NCI-H526 treated with DMSO at 0.1 percent for 48 hours (cell line): ENCODE measurements around the gene IL12RB1.

Experiments used
- DNase-seq: peaks from one replicate; lab custom pipeline; 2025; lab: John Stamatoyannopoulos, UW

The IL12RB1 gene

DNA sequence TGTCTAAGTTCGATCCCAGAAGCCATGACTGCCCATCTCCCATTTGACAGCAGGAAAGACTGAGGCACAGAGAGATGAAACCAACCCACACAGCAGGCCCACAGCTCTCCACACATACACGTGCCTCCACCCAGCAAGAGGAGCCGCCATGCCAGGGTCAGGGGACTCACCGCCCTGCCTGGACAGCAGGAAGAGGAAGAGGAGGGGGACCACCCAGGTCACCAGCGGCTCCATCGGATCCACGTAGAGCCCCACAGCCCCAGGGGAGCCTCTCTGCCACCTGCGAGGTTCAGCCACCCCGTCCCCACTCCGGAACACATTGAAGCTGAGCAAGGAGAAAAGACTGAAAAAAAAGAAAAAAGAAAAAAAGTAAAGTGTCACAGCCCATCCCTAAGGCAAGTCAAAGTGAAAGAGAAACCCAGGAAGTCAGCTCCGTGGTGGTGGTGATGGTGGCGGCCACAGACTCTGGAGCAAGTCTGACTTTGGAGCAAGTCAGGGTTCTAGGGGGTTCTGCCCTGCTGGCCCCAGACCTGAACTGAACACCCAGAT is at the start of gene IL12RB1:
Gene IL12RB1 (minus strand): TSS at position 345 of the 549 bp plus-strand sequence. CDS start 111 bp downstream, at position 234.
- no peak for DNase-seq

DNA sequence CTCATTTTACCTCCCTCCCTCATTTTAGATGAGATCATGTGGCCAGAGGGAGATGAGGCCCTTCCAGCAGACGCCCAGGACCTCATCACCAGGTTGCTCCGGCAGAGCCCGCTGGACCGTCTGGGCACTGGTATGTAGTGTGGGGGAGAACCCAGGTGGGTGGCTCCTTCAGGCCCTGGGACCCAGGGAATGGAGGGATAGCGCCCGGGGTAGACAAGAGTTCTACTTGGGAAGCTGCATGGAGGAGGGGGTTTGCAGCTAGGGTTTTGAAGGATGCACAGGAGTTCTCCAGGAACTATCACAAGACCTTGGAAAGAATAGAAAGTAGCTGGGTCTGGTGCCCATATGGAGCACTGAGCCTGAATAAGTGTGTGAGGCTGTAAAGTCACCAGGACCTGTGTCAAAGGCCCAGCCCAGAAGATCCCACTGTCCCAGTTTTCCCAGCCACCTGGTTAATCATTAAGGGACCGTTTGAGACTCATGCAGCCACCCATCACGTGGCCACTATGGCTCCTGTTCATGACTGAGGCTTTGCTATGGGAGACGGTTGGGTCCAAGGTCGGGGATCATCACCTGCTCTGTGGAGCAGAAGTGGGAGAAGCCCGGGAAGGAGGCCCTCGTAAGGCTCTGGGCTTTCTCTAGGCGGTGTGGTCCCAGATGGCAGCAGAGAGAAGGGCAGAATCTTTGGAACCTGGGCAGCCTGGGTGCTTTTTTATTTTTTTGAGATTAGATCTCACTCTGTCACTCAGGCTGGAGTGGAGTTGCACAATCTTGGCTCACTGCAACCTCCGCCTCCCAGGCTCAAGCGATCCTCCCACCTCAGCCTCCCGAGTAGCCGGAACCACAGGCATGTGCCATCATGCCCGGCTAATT is 49.2 kb upstream of the IL12RB1 start:
- peak; percentile 32 for DNase-seq

DNA sequence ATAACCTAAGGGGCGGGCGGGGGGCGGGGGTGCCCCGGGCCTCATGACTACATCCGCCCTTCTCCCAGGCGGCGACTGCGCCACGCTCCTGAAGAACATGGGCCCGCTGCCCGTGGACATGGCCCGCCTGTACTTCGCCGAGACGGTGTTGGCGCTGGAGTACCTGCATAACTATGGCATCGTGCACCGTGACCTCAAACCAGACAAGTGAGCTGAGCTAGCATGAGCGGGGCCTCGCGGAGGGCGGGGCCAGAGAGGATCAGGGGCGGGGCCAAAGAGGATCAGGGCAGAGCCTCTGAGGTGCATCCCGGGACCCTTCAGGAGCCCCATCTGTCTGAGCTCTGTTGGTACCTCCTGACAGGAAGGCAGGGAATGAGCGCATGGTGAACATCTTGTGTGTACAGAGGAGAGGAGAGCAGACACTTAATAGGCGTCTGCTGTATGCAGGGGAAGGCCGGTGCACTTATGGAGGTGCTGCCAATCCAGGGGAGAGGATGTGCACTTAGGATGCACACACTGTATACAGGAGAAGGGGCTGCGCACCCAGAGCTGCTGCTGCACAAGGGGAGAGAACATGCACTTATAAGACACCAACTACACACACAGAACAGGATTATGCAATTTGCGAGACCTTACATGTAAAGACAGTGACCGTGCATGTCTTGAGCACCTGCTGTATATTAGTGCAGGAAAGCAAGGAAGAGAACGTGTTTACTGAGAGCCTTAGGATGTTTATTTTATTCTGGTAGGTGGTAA is 45.3 kb upstream of the IL12RB1 start:
- no peak for DNase-seq

DNA sequence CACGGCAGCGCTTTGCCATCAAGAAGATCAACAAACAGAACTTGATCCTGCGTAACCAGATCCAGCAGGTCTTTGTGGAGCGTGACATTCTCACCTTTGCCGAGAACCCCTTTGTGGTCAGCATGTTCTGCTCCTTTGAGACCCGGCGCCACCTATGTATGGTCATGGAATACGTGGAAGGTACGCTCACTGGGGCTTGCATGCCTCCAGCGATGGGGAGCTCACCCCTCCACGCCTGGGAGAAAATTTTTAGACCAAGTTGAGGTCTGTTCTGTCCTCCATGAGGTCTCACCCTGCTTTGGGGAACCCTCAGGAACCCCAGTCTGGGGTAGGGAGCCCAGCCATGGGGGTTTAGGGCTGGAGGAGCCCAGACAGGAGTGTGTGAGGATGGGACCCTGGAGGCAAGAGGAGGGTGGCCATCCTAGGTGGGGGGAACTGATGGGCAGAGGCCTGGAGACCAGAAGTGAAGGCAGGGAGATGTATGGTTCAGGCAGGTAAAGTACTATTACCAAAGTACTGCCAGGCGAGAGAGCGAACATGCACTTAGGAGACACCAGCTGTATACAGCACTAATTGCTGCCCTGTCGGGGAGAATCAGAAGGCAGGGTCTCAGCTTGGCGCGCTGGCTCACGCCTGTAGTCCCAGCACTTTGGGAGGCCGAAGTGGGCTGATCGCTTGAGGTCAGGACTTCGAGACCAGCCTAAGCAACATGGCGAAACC is 43.9 kb upstream of the IL12RB1 start:
- no peak for DNase-seq

DNA sequence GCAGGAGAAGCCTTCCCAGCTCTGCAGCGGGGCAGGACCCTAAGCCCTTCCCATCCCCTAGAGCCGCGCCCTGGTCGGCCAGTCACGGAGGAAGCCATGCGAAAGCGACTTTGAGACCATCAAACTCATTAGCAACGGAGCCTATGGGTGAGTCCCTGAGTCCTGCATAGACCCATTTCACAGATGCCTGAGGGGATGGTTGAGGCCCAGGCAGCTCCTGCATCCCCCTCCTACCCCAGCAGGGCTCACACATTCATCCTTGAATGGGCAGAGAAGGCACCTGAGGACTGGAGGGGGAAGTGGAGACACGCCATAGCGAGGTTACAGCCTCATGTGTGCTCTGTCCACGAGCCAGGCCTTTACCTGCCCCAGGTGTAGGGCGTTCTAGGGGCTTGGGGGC is 42.1 kb upstream of the IL12RB1 start:
- DNase-seq: no peak

DNA sequence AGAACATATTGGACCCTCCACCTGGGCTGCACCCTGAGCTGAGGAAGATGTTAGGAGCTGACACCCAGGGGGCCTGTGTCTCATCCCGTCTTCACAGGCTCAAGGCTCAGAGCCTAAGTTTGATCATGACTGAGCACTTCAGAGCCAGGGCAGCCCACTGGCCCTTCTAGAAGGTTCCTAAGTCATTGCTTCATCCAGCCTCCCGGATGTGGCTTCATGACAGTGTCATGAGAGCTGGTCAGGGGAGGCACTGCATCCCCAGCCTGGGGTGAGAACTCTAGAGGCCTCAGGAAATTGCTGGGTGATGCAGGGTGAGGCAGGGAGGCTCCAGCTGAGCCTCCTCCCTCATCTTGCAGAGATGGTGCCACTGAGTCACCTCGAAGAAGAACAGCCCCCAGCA is 41.3 kb upstream of the IL12RB1 start:
- no peak for DNase-seq

DNA sequence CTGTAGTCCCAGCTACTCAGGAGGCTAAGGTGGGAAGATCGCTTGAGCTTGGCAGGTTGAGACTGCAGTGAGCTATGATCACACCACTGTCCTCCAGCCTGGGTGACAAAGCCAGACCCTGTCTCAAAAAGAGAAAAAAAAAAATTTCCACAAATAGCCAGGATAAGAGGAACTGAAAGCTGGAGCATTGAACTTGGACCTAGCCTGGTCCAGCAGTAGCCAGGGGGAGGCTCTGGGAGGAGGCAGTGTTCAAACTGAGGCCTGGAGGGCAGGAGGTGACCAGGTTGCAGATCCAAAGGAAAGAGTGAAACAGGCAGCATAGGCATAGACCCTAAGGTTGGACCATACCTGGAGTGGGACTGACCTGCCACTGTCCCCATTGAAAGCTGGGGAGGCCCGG is 39.4 kb upstream of the IL12RB1 start:
- DNase-seq: no peak

- no peak for DNase-seq
Measured at GRCh38 chr19:18123819-18124218, 37.1 kb upstream of the IL12RB1 start.

GRCh38 chr19:18122860-18123795 is 36.4 kb upstream of the IL12RB1 start:
- no peak for DNase-seq

DNA sequence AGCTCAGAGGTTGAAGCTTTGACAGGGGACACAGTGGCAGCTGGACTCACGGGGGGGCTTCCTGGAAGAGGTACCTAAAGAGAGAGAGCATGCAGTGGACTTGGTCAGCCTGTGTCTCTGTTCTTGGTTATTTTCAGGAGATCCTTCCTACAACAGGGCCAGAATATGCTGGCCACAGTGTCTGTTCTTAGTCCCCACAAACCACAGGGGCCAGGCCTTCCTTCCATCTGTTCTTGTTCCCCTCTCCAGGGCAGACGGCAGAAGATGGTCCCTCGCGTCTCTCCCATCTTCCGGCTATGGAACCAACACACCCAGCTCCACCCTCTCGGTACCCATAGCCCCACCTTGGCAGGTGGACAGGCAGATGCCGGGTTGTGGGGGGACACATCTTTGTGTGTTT is 35.7 kb upstream of the IL12RB1 start:
- no peak for DNase-seq

GRCh38 chr19:18121166-18121565 is 34.4 kb upstream of the IL12RB1 start:
- DNase-seq: no peak

- DNase-seq: no peak
Measured at GRCh38 chr19:18120127-18120526, 33.4 kb upstream of the IL12RB1 start.

- DNase-seq: no peak
Measured at GRCh38 chr19:18119717-18120105, 33.0 kb upstream of the IL12RB1 start.

DNA sequence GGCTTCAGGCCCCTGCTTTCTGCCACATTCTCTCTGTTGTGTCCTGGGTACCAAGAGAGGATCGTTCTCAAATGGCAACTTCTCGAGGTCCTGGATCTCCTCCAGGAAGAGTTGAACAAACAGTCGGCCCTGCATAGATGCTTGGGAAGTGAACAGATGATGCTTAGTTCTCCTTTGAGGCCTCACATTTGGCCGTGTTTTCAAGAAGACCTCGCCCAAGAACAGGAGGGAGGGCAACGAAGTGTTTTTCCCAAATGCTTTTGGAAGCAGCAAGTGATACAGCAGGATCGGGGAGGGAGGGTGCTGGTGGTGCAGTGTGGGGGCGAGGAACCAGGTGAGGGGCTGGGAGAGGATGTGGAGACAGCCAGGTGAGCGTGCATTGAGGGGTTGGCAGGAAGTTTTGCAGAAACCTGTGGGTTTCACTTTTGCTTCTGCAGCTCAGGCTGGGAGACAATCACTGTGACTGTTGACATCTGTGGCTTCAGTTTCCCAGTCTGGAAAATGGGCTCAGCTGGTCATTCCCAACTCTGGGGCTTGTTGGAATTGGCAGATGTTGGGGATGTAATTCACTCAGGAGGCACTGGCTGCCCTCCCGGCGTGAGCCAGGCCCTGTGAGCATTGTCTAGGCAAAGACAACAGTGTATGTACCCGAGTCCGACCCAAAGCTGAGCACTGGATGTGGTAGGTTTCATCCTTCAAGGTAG is 32.4 kb upstream of the IL12RB1 start:
- DNase-seq: no peak

GRCh38 chr19:18118420-18119012 is 31.8 kb upstream of the IL12RB1 start:
- DNase-seq: no peak

GRCh38 chr19:18117692-18118378 is 31.1 kb upstream of the IL12RB1 start:
- DNase-seq: peak; percentile 3

- DNase-seq: no peak
Measured at GRCh38 chr19:18117364-18117691, 30.6 kb upstream of the IL12RB1 start.

GRCh38 chr19:18114483-18114882 is 27.7 kb upstream of the IL12RB1 start:
- DNase-seq: no peak

GRCh38 chr19:18113827-18114226 is 27.1 kb upstream of the IL12RB1 start:
- no peak for DNase-seq
